DOHH2 (cell line): ENCODE data around the gene LZIC.

Experiments
- EZH2phosphoT487 ChIP-seq: fragments of 200-600 bp; sonication (generic); IDR thresholded peaks from 2 replicates; pipeline ENCODE4 v1.6.1; 2017; ENCODE audit warnings: borderline replicate concordance, mild to moderate bottlenecking, antibody characterized with exemption, low read length, moderate library complexity, mixed read lengths
- TF ChIP-seq, protein P1 (sequence below): fragments of 200-600 bp; sonication (generic); IDR thresholded peaks from one replicate; pipeline ENCODE4 v1.5.1; 2014; ENCODE audit warnings: antibody characterized with exemption, mild to moderate bottlenecking, low read depth, low read length; ENCODE audit not compliant: poor library complexity, severe bottlenecking

DNA sequence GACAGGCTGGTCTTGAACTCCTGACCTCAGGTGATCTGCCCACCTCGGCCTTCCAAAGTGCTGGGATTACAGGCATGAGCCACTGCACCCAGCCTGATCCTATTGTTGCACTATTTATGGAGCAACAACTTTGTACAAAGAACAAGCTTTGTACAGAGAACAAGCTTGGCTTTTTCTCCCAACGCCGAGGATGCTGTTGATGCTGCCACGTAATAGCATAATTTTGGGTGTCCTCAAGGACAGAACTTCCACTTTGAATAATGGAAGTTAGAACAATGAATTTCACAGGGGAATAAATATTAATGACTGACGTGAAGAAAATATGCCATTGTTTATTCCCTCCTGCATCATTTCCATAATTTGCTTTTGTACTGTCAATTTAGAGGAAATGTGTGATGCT is 41.1 kb upstream of the LZIC start:
- TF ChIP-seq, protein P1, sequence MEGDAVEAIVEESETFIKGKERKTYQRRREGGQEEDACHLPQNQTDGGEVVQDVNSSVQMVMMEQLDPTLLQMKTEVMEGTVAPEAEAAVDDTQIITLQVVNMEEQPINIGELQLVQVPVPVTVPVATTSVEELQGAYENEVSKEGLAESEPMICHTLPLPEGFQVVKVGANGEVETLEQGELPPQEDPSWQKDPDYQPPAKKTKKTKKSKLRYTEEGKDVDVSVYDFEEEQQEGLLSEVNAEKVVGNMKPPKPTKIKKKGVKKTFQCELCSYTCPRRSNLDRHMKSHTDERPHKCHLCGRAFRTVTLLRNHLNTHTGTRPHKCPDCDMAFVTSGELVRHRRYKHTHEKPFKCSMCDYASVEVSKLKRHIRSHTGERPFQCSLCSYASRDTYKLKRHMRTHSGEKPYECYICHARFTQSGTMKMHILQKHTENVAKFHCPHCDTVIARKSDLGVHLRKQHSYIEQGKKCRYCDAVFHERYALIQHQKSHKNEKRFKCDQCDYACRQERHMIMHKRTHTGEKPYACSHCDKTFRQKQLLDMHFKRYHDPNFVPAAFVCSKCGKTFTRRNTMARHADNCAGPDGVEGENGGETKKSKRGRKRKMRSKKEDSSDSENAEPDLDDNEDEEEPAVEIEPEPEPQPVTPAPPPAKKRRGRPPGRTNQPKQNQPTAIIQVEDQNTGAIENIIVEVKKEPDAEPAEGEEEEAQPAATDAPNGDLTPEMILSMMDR = no peak
- TF ChIP-seq EZH2phosphoT487 = no peak
